Muscle layer of colon (tissue), 2 donors: ENCODE measurements around the gene NRK.
A peak's percentile ranks its signal among the peaks of the same experiment; 100 is the strongest.
"Not testable (repeated sequence)": the region's sequence is repeated elsewhere in the genome, so short reads cannot be mapped to it uniquely, and the experiment has no call there.

Experiments used
- H3K27ac ChIP-seq: one replicate; pipeline ENCODE4 v1.7.0; 2013; ENCODE audit warnings: low read depth, mild to moderate bottlenecking, low read length, moderate library complexity
- H3K27me3 ChIP-seq, 2 donors: one replicate each; pipeline ENCODE4 v1.7.0; 2013; ENCODE audit warnings: low read length in 2 of 2, mild to moderate bottlenecking in 2 of 2; ENCODE audit not compliant: insufficient read depth in 2 of 2, control insufficient read depth in 1 of 2
- H3K36me3 ChIP-seq: one replicate; pipeline ENCODE4 v1.7.0; 2013; ENCODE audit warnings: mild to moderate bottlenecking, low read length; ENCODE audit not compliant: insufficient read depth
- H3K4me1 ChIP-seq: one replicate; pipeline ENCODE4 v1.7.0; 2013; ENCODE audit warnings: mild to moderate bottlenecking, low read length; ENCODE audit not compliant: insufficient read depth
- H3K4me3 ChIP-seq, 2 donors: one replicate each; pipeline ENCODE4 v1.7.0; 2013; ENCODE audit warnings: low read length in 2 of 2, low read depth in 1 of 2, mild to moderate bottlenecking in 1 of 2, moderate library complexity in 1 of 2
- H3K9ac ChIP-seq: one replicate; pipeline ENCODE4 v1.7.0; 2013; ENCODE audit warnings: low read length
- H3K9me3 ChIP-seq: one replicate; pipeline ENCODE4 v1.7.0; 2013; ENCODE audit warnings: mild to moderate bottlenecking, low read length
- donor health status: abdominal sarcoma.
- donor health status: Adenocarcinoma of cecum.

Gene NRK

DNA sequence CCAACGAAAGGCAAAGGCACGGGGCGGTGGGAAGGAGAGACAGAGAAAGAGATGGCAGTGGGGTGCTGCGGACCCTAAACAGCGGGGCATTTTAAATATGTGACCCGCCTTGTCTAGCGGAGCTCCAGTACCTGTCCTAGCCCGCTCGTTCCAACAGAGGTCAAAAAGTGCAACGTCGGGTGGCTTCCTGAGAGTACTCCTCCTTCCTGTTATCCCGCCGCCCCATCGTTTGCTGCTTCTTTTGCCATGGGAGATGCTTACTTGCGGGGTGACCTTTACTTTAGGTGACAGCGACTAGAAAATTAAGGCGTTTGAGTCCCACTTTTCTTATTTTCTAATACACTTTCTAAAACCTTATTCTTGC is 735 bp downstream of the NRK start:
- H3K9me3 ChIP-seq, result no peaks in the 10 kb centered on the region
- no peaks in the 10 kb centered on the region for H3K36me3 ChIP-seq
- peak overlapping the region in 1 of 2 donors; percentile 11 for H3K4me3 ChIP-seq
- no peak overlapping the region for H3K9ac ChIP-seq
- H3K27ac ChIP-seq, result no peak overlapping the region
- peaks cover 5 to 29% of the 10 kb centered on the region in 2 donors for H3K27me3 ChIP-seq
- H3K4me1 ChIP-seq, result no peaks in the 10 kb centered on the region

DNA sequence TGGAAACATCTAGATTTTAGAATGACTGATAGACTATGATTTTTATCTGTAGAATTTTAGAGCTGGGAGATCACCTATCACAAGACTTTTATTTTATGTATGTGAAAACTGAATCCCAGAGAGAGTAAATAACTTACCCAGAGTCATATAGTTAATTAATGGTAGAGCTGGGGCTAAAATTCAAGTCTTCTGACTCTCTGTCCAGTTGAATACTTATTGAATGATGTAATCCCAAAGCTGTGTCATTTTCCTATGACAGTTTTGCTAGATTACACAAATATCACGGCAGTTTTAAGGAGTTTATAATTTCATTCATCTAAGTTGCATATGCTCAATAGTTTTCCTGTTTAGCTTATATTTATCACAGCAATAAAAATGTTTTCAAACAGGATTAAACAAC is 6.7 kb downstream of the NRK start:
- H3K36me3 ChIP-seq, result no peaks in the 10 kb centered on the region
- no peak overlapping the region for H3K27ac ChIP-seq
- H3K9me3 ChIP-seq, result no peaks in the 10 kb centered on the region
- no peak overlapping the region for H3K9ac ChIP-seq
- no peak overlapping the region for H3K4me3 ChIP-seq
- H3K27me3 ChIP-seq, result no peaks in the 10 kb centered on the region
- H3K4me1 ChIP-seq, result no peaks in the 10 kb centered on the region

DNA sequence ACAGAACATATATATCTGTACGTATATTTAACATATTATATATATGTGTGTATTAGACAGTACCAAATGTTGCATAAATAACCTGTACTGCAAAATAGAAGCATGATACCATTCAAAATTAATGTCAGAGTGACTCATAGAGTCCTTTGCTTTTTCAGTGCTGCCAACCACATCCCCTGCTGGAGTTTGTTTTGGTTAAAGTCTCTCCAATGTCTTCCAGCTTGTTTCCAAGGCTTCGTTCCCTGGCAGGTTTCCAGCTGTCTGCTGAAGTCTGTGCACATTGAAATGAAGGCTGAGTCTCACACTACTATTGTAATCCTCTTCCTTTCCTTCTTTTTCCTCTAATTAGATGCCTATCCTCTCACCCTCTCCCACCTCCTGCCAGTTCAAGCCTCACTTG is 14.9 kb downstream of the NRK start:
- no peak overlapping the region for H3K27ac ChIP-seq
- no peaks in the 10 kb centered on the region for H3K9me3 ChIP-seq
- no peaks in the 10 kb centered on the region for H3K36me3 ChIP-seq

DNA sequence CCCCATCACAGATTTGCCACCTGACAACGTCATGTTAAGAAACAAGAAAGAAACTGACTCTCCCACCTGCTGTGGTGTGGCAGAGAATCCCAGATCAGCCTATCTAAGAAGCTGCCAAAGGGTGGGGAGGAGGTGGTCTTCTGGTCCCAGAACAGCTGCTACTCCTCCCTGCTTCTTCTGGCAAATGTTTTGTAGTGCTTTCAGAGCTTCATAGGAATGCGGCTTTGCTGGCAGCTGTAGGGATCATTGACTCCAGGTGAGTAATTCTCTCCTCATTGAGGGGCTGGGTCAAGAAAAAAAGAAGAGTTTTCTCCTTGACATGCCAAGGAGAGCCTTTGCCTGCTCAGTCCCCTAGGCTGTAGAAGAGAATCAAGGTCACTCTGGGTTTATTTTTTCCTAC is 23.3 kb downstream of the NRK start:
- Histone ChIP-seq H3K27ac (no peak overlapping the region), H3K4me3 (no peak overlapping the region), H3K9ac (no peak overlapping the region), H3K27me3 (no peaks in the 10 kb centered on the region), H3K36me3 (no peaks in the 10 kb centered on the region), H3K9me3 (no peaks in the 10 kb centered on the region), H3K4me1 (no peaks in the 10 kb centered on the region)

More for the DNA sequence above, 14.9 kb downstream of the NRK start:
- peaks cover 3% of the 10 kb centered on the region for H3K4me1 ChIP-seq
- H3K27me3 ChIP-seq, result no peaks in the 10 kb centered on the region
- no peak overlapping the region for H3K9ac ChIP-seq
- H3K4me3 ChIP-seq, result no peak overlapping the region

DNA sequence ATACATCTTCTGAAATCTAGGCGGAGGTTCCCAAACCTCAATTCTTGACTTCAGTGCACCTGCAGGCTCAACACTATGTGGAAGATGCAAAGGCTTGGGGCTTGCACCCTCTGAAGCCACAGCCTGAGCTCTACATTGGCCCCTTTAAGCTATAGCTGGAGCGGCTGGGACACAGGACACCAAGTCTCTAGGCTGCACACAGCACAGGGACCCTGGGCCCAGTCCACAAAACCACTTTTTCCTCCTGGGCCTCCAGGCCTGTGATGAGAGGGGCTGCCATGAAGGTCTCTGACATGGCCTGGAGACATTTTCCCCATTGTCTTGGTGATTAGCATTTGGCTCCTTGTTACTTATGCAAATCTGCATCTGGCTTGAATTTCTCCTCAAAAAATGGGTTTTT is 27.8 kb downstream of the NRK start:
- not testable (repeated sequence) for H3K4me3 ChIP-seq, H3K36me3 ChIP-seq, H3K27ac ChIP-seq, H3K4me1 ChIP-seq, H3K9me3 ChIP-seq, H3K9ac ChIP-seq, H3K27me3 ChIP-seq

DNA sequence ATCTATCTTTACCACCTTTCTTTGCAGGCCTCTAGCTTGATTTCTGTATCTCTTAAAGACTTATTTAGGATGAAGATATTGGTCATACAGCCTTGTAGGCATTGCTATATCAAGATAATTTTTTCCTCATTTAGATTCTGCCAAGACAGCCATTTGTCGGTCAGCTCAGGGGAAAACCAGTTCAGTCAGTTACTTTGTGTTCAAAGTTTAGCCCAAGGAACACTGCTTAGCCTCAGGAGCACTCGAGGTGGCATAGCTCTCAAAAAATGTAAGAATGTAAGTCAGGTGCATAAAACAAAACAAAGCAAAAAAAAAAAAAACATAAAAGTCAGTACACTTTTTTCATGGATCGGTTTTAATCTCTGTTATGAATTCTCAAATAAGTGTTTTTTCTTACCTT is 43.4 kb downstream of the NRK start:
- Histone ChIP-seq H3K4me3 (no peak overlapping the region), H3K27me3 (no peaks in the 10 kb centered on the region), H3K36me3 (no peaks in the 10 kb centered on the region), H3K9me3 (no peaks in the 10 kb centered on the region), H3K27ac (no peak overlapping the region), H3K4me1 (no peaks in the 10 kb centered on the region), H3K9ac (no peak overlapping the region)

DNA sequence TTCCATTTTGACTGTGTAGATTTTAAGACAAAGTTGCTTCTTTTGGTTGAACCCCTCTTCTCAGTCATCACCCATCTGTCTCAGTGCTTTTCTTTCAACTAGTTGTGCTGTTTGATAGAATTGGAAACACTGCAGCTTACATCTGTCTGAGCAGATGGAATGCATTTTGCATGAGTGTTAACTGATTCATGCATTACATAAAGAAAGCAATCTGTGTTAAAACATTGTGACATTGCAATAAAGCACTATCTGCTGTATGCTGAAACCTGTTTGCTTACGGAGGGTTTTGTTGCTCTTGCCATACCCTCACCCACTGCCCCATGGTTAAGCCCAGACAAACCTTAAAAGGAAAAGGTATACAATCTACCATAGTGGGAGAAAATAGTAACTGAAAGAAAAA is 47.4 kb downstream of the NRK start:
- Histone ChIP-seq H3K9me3 (no peaks in the 10 kb centered on the region), H3K4me3 (no peak overlapping the region), H3K9ac (no peak overlapping the region), H3K27ac (no peak overlapping the region), H3K27me3 (no peaks in the 10 kb centered on the region), H3K36me3 (no peaks in the 10 kb centered on the region), H3K4me1 (no peaks in the 10 kb centered on the region)

DNA sequence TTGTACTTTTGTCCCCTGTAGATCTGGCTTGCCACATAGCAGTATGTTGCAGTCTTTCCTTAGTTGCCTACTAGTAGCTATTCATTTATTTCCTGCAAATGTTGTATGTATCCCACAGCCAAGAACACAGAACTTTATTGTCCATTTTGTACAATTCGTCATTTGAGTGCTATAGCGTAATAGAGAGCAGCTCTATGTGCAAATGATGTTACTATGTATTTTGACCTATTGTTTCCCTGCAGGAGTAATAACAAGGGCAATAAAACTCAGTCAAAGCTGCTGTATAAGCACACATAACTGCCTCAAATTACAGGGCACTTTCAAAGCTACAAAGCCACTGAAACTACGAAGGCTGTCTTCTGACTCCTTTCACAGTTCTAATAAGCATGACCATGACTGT is 48.1 kb downstream of the NRK start:
- Histone ChIP-seq H3K27ac (no peak overlapping the region), H3K4me3 (no peak overlapping the region), H3K4me1 (no peaks in the 10 kb centered on the region), H3K9me3 (no peaks in the 10 kb centered on the region), H3K9ac (no peak overlapping the region), H3K27me3 (no peaks in the 10 kb centered on the region), H3K36me3 (no peaks in the 10 kb centered on the region)

DNA sequence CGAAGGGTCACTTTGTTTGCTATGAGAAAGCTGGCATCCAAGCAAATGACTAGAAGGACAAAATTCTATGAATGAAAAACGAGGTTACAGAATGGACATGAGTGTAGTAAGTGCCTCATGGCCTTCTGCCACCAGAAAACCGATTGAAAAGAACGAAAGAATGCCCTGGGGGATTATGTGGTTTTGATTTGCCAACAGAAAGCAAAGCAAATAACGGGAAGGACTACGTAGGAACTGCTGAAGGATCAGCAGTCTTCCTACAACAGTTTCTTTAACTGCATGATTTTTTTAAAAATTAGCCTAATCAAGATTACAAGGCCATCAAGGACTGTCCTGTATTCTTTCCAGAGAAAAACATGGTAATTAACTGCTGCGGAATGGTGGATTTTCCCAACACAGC is 50.6 kb downstream of the NRK start:
- no peaks in the 10 kb centered on the region for H3K36me3 ChIP-seq

DNA sequence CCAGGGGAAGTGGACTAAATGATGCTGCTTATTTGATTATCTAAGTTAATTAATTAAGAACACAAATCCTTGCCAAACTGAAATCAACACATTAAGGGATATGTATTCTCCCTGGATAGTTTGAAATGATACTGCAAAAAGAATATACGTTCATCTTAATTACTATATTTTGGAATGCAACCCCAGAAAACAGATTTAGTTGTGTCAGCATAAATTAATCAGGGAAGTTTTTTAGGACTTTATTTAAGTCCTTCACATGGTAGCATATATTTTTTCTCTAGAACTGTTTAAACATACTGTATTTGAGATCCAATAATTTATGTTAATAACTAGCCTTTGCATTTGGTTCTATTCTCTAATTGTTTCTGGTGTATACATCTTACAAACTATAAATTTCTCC is 52.5 kb downstream of the NRK start:
- no peaks in the 10 kb centered on the region for H3K9me3 ChIP-seq
- H3K4me1 ChIP-seq, result no peaks in the 10 kb centered on the region
- H3K4me3 ChIP-seq, result no peak overlapping the region
- H3K36me3 ChIP-seq, result no peaks in the 10 kb centered on the region
- no peak overlapping the region for H3K27ac ChIP-seq
- no peak overlapping the region for H3K9ac ChIP-seq
- no peaks in the 10 kb centered on the region for H3K27me3 ChIP-seq

More for the DNA sequence above, 50.6 kb downstream of the NRK start:
- Histone ChIP-seq H3K9me3 (no peaks in the 10 kb centered on the region), H3K4me1 (no peaks in the 10 kb centered on the region), H3K27ac (no peak overlapping the region), H3K9ac (no peak overlapping the region), H3K4me3 (no peak overlapping the region), H3K27me3 (no peaks in the 10 kb centered on the region)

DNA sequence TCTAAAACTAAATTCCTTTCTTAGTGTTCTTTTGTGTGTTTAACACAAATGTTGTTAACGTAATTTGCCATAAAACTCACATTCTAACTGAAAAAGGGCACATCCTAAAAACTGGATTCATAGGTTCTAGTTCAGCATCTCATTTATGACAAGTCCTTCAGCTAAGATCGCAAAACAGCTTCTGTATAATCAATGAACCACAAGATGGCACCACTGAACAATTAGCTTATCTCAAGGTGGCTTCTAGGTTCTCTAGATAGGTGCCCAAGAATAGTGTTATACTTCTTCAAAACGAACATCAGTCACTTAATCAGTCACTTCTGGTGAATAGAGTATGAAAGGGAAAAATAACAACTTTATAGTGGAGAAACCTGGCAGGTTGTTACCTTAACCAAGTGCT is 54.3 kb downstream of the NRK start:
- H3K9ac ChIP-seq, result no peak overlapping the region
- H3K4me3 ChIP-seq, result no peak overlapping the region
- no peak overlapping the region for H3K27ac ChIP-seq
- H3K27me3 ChIP-seq, result peaks cover 0 to 3% of the 10 kb centered on the region in 2 donors
- H3K36me3 ChIP-seq, result no peaks in the 10 kb centered on the region
- no peaks in the 10 kb centered on the region for H3K9me3 ChIP-seq
- no peaks in the 10 kb centered on the region for H3K4me1 ChIP-seq

DNA sequence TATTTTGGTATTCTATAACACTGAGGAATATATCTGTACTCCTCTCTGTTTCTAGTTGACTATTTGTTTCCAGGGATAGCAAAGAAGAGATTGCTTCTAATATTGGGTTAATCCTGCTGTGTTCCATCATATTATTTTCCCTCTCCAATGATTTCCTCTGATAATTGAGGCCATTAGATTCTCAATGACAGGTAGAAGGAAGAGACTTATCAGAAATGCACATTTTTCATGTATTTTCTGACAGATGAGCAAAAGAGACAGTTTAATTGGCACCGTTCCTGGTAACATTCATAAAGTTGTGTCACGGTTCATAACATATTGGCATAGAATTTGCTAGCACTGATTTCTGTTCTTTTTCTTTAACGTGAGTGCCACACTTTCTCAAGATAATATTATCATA is 58.2 kb downstream of the NRK start:
- H3K27me3 ChIP-seq, result peaks cover 0 to 3% of the 10 kb centered on the region in 2 donors
- no peak overlapping the region for H3K4me3 ChIP-seq
- no peak overlapping the region for H3K27ac ChIP-seq
- no peaks in the 10 kb centered on the region for H3K9me3 ChIP-seq
- H3K36me3 ChIP-seq, result no peaks in the 10 kb centered on the region
- no peak overlapping the region for H3K9ac ChIP-seq
- H3K4me1 ChIP-seq, result no peaks in the 10 kb centered on the region
